ENCODE data around the gene TUBB4A. TPM values are rescaled to one million over a fixed set of nuclear protein-coding genes. Genes with fewer than 3 reads are reported as not detected.

TUBB4A gene
- total and polyA plus RNA-seq, 9 donors = 0.18 to 1.4 (median 0.53) TPM

DNA sequence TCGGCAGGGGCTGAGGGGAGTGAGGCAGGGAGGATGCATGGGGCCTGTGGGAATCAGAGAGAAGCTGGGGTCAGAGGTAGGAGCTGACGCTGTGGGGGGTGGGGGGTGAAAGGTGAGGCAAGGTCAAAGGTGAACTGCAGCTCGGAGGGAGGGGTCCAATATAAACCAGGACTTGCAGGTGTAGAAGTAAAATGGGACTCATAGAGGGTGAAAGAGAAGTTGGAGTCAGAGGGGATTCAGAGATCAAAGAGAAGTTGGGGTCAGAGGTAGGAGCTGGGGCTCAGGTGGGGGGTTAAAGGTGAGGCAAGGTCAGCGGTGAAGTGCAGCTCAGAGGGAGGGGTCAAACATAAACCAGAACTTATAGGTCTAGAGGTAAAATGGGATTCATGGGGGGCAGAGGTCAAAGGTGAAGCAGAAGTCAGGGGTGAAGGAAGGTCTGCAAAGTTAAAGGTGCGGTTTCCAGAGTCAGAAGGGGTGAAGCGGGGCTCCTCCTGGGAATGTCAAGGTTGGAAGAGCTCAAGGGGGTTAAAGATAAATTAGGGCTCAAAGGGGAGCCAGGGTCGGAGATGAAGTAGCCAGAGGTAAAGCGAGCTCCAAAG is 7.6 kb downstream of the TUBB4A start:
- Histone ChIP-seq H3K9me3 (replicated peaks; ENCODE audit: control insufficient read depth, low read depth, low read length) (no peaks in the 10 kb centered on the region), H3K27me3 (ENCODE audit: control insufficient read depth, insufficient read depth, low read length) (peaks cover 8% of the 10 kb centered on the region), H3K4me1 (ENCODE audit: control insufficient read depth, insufficient read depth, low read length) (no peaks in the 10 kb centered on the region), H3K36me3 (ENCODE audit: control insufficient read depth, insufficient read depth, low read length) (no peaks in the 10 kb centered on the region), H3K27ac (ENCODE audit: low read length) (no peak overlapping the region), H3K4me3 (ENCODE audit: low read length) (no peak overlapping the region)
- WGBS (ENCODE audit: insufficient coverage) = 68% methylated on average over 8 of the region's 8 CpGs
- no peak for DNase-seq

GRCh38 chr19:6491802-6492592 is 10.1 kb downstream of the TUBB4A start:
- Histone ChIP-seq H3K27me3 (ENCODE audit: control insufficient read depth, insufficient read depth, low read length) (no peaks in the 10 kb centered on the region), H3K27ac (ENCODE audit: low read length) (no peak overlapping the region), H3K4me3 (ENCODE audit: low read length) (no peak overlapping the region), H3K9me3 (replicated peaks; ENCODE audit: control insufficient read depth, low read depth, low read length) (no peaks in the 10 kb centered on the region), H3K4me1 (ENCODE audit: control insufficient read depth, insufficient read depth, low read length) (no peaks in the 10 kb centered on the region), H3K36me3 (ENCODE audit: control insufficient read depth, insufficient read depth, low read length) (no peaks in the 10 kb centered on the region)
- DNase-seq = no peak
- no CpG with 5 or more reads among the region's 4 CpGs for WGBS (ENCODE audit: insufficient coverage)

DNA sequence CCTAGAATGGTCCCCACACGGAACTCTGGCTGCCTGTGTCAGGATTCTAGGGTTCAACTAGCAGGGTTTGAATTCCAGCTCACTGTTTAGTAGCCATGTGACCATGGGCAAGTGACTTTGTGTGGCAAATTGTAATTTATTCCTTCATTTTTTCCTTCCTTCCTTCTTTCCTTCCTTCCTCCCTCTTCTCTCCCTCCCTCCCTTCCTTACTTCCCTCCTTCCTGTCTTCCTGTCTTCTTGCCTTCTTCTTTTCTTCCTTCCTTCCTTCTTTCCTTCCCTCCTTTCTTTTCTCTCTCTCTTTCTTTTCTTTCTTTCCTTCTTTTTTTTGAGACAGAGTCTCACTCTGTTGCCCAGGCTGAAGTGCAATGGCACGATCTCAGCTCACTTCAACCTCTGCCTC is 12.0 kb downstream of the TUBB4A start:
- no peaks in the 10 kb centered on the region for H3K36me3 ChIP-seq (ENCODE audit: control insufficient read depth, insufficient read depth, low read length)
- H3K9me3 ChIP-seq (replicated peaks; ENCODE audit: control insufficient read depth, low read depth, low read length) = no peaks in the 10 kb centered on the region
- no peaks in the 10 kb centered on the region for H3K4me1 ChIP-seq (ENCODE audit: control insufficient read depth, insufficient read depth, low read length)
- DNase-seq = no peak
- WGBS (ENCODE audit: insufficient coverage) = 63% methylated on average over 1 of the region's 2 CpGs
- H3K4me3 ChIP-seq (ENCODE audit: low read length) = no peak overlapping the region
- no peaks in the 10 kb centered on the region for H3K27me3 ChIP-seq (ENCODE audit: control insufficient read depth, insufficient read depth, low read length)
- no peak overlapping the region for H3K27ac ChIP-seq (ENCODE audit: low read length)

- Histone ChIP-seq H3K4me3 (ENCODE audit: low read length) (no peak overlapping the region), H3K36me3 (ENCODE audit: control insufficient read depth, insufficient read depth, low read length) (no peaks in the 10 kb centered on the region), H3K9me3 (replicated peaks; ENCODE audit: control insufficient read depth, low read depth, low read length) (no peaks in the 10 kb centered on the region), H3K27ac (ENCODE audit: low read length) (no peak overlapping the region), H3K27me3 (ENCODE audit: control insufficient read depth, insufficient read depth, low read length) (no peaks in the 10 kb centered on the region), H3K4me1 (ENCODE audit: control insufficient read depth, insufficient read depth, low read length) (no peaks in the 10 kb centered on the region)
- 47% methylated on average over 2 of the region's 15 CpGs for WGBS (ENCODE audit: insufficient coverage)
- no peak for DNase-seq
Observed at GRCh38 chr19:6489278-6490061, 12.6 kb downstream of the TUBB4A start.

DNA sequence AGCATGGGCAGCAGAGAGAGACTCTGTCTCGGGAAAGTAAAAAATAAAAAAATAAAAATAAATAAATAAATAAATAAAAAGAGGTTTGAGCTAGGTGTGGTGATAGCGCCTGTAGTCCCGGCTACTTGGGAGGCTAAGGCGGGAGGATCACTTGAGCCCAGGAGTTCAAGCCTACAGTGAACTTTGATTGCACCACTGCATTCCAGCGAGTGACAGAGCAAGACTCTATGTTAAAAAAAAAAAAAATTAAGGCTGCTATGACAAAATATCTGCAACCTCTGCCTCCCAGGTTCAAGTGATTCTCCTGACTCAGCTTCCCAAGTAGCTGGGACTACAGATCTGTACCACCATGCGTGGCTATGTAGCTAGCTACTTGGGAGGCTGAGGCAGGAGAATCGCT is 17.3 kb downstream of the TUBB4A start:
- WGBS (ENCODE audit: insufficient coverage) = 100% methylated on average over 2 of the region's 7 CpGs

DNA sequence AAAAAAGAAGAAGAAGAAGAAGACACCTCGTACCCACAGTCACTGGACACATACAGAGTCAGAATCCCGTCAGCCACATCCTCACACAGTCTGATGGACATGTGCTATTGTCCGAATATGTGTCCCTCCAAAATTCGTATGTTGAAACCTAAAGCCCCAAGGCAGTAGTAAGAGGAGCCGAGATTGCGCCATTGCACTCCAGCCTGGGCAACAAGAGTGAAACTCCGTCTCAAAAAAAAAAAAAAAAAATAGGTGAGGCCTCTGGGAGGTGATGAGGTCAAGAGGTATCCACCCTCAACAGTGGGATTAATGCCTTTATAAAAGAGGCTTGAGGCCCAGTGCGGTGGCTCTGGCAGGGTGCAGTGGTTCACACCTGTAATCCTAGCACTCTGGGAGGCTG is 17.9 kb downstream of the TUBB4A start:
- H3K27me3 ChIP-seq (ENCODE audit: control insufficient read depth, insufficient read depth, low read length) = peaks cover 5% of the 10 kb centered on the region
- 80% methylated on average over 1 of the region's 8 CpGs for WGBS (ENCODE audit: insufficient coverage)
- H3K36me3 ChIP-seq (ENCODE audit: control insufficient read depth, insufficient read depth, low read length) = no peaks in the 10 kb centered on the region
- no peak overlapping the region for H3K27ac ChIP-seq (ENCODE audit: low read length)
- no peaks in the 10 kb centered on the region for H3K9me3 ChIP-seq (replicated peaks; ENCODE audit: control insufficient read depth, low read depth, low read length)
- no peak overlapping the region for H3K4me3 ChIP-seq (ENCODE audit: low read length)
- no peak for DNase-seq
- peaks cover 2% of the 10 kb centered on the region for H3K4me1 ChIP-seq (ENCODE audit: control insufficient read depth, insufficient read depth, low read length)

More for the DNA sequence above, 17.3 kb downstream of the TUBB4A start:
- Histone ChIP-seq H3K27me3 (ENCODE audit: control insufficient read depth, insufficient read depth, low read length) (no peaks in the 10 kb centered on the region), H3K4me3 (ENCODE audit: low read length) (no peak overlapping the region), H3K27ac (ENCODE audit: low read length) (no peak overlapping the region), H3K9me3 (replicated peaks; ENCODE audit: control insufficient read depth, low read depth, low read length) (no peaks in the 10 kb centered on the region), H3K36me3 (ENCODE audit: control insufficient read depth, insufficient read depth, low read length) (no peaks in the 10 kb centered on the region), H3K4me1 (ENCODE audit: control insufficient read depth, insufficient read depth, low read length) (peaks cover 2% of the 10 kb centered on the region)
- no peak for DNase-seq

- H3K4me3 ChIP-seq (ENCODE audit: low read length) = no peak overlapping the region
- no peak for DNase-seq
- H3K27me3 ChIP-seq (ENCODE audit: control insufficient read depth, insufficient read depth, low read length) = peaks cover 10% of the 10 kb centered on the region
- no peaks in the 10 kb centered on the region for H3K9me3 ChIP-seq (replicated peaks; ENCODE audit: control insufficient read depth, low read depth, low read length)
- WGBS (ENCODE audit: insufficient coverage) = 40% methylated on average over 3 of the region's 3 CpGs
- H3K4me1 ChIP-seq (ENCODE audit: control insufficient read depth, insufficient read depth, low read length) = peaks cover 2% of the 10 kb centered on the region
- no peak overlapping the region for H3K27ac ChIP-seq (ENCODE audit: low read length)
- no peaks in the 10 kb centered on the region for H3K36me3 ChIP-seq (ENCODE audit: control insufficient read depth, insufficient read depth, low read length)
Observed at GRCh38 chr19:6483235-6483634, 18.9 kb downstream of the TUBB4A start.

- DNase-seq = no peak
- peaks cover 13% of the 10 kb centered on the region for H3K27me3 ChIP-seq (ENCODE audit: control insufficient read depth, insufficient read depth, low read length)
- peaks cover 2% of the 10 kb centered on the region for H3K4me1 ChIP-seq (ENCODE audit: control insufficient read depth, insufficient read depth, low read length)
- H3K4me3 ChIP-seq (ENCODE audit: low read length) = no peak overlapping the region
- H3K36me3 ChIP-seq (ENCODE audit: control insufficient read depth, insufficient read depth, low read length) = no peaks in the 10 kb centered on the region
- no peaks in the 10 kb centered on the region for H3K9me3 ChIP-seq (replicated peaks; ENCODE audit: control insufficient read depth, low read depth, low read length)
- WGBS (ENCODE audit: insufficient coverage) = 100% methylated on average over 2 of the region's 8 CpGs
- H3K27ac ChIP-seq (ENCODE audit: low read length) = no peak overlapping the region
Observed at GRCh38 chr19:6482343-6482686, 19.8 kb downstream of the TUBB4A start.

DNA sequence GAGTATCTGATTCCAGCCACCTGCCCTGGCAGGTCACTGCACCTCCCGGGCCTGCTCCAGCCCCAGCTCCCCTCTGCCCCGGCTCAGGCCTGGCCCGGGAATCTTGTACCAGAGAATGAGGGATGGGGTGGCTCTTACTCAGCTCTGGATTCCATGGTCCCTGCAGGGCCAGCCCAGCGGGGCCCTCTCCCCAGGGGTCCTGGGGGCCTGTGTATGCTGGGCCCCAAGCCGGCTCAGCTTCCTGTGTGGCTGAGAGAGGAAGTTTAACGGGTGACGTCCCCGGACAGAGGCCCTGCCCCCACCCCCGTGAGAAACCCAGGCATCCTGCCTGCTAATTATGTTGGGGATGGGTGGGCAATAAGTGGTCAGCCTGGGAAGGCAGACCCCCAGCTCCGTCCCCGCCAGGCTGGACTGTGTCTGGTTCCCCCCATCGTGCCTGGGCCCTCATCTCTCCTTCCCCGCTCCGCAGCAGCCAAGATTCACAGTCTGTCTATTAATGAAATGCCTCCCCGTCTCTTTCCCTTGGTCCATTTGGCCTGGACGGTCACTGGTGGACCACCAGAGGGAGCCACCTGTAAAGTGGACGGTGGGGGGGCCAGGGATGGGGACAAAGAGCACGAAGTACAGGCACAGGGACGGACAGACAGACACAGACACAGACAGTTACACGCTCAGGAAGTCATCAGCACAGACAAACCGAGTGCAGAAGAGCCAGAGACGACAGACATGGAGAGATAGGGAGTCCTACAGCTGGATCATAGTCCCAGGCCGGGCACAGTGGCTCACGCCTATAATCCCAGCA is 20.4 kb downstream of the TUBB4A start, which contains the start of gene DENND1C:
Gene DENND1C, minus strand, starts transcription at position 247 of the 802 bp plus-strand sequence. Its CDS starts 92 bp downstream, at position 155.
- Histone ChIP-seq H3K36me3 (ENCODE audit: control insufficient read depth, insufficient read depth, low read length) (no peaks in the 10 kb centered on the region), H3K27ac (ENCODE audit: low read length) (no peak within 1 kb of the TSS), H3K4me1 (ENCODE audit: control insufficient read depth, insufficient read depth, low read length) (peaks cover 6% of the 10 kb centered on the region), H3K4me3 (ENCODE audit: low read length) (peak within 1 kb of the TSS; percentile 22), H3K27me3 (ENCODE audit: control insufficient read depth, insufficient read depth, low read length) (peaks cover 18% of the 10 kb centered on the region), H3K9me3 (replicated peaks; ENCODE audit: control insufficient read depth, low read depth, low read length) (no peaks in the 10 kb centered on the region)
- WGBS (ENCODE audit: insufficient coverage) = 37% methylated on average over 14 of the region's 24 CpGs
- DNase-seq = no peak

All from muscle of leg (tissue), 11 donors.